ENCODE data around the gene NCKAP5.
A peak's percentile ranks its signal among the peaks of the same experiment; 100 is the strongest.

The NCKAP5 gene

GRCh38 chr2:133588144-133588543 is 19.9 kb upstream of the NCKAP5 start:
- H3K36me3 ChIP-seq: no peaks in the 10 kb centered on the region
- no peaks in the 10 kb centered on the region for H3K9me3 ChIP-seq (ENCODE audit: severe bottlenecking)

GRCh38 chr2:133586978-133587377 is 18.7 kb upstream of the NCKAP5 start:
- no peak for DNase-seq
- no peaks in the 10 kb centered on the region for H3K9me3 ChIP-seq (ENCODE audit: severe bottlenecking)
- H3K36me3 ChIP-seq: no peaks in the 10 kb centered on the region
- H3K4me3 ChIP-seq (ENCODE audit: low read depth, low read length): no peak overlapping the region
- H3K27ac ChIP-seq: no peak overlapping the region
- TF ChIP-seq CTCF (IDR thresholded peaks at IDR 0.05; ENCODE audit: low read depth, low read length): no peak
- H3K27me3 ChIP-seq (ENCODE audit: insufficient read depth, low read depth, severe bottlenecking): no peaks in the 10 kb centered on the region

More at GRCh38 chr2:133588144-133588543, 19.9 kb upstream of the NCKAP5 start:
- Histone ChIP-seq H3K27me3 (ENCODE audit: insufficient read depth, low read depth, severe bottlenecking) (no peaks in the 10 kb centered on the region), H3K27ac (no peak overlapping the region), H3K4me3 (ENCODE audit: low read depth, low read length) (no peak overlapping the region)
- no peak for DNase-seq
- no peak for TF ChIP-seq CTCF (IDR thresholded peaks at IDR 0.05; ENCODE audit: low read depth, low read length)

GRCh38 chr2:133581010-133581760 is 12.9 kb upstream of the NCKAP5 start:
- Histone ChIP-seq H3K4me3 (ENCODE audit: low read depth, low read length) (no peak overlapping the region), H3K9me3 (ENCODE audit: severe bottlenecking) (no peaks in the 10 kb centered on the region), H3K27ac (no peak overlapping the region), H3K27me3 (ENCODE audit: insufficient read depth, low read depth, severe bottlenecking) (no peaks in the 10 kb centered on the region), H3K36me3 (no peaks in the 10 kb centered on the region)
- DNase-seq: peak; percentile 15
- TF ChIP-seq CTCF (IDR thresholded peaks at IDR 0.05; ENCODE audit: low read depth, low read length): 0 out of 2 replicates have a peak, but pooled peaks have one; percentile 11

GRCh38 chr2:133579274-133579673 is 11.0 kb upstream of the NCKAP5 start:
- Histone ChIP-seq H3K36me3 (no peaks in the 10 kb centered on the region), H3K4me3 (ENCODE audit: low read depth, low read length) (no peak overlapping the region), H3K9me3 (ENCODE audit: severe bottlenecking) (no peaks in the 10 kb centered on the region), H3K27ac (no peak overlapping the region), H3K27me3 (ENCODE audit: insufficient read depth, low read depth, severe bottlenecking) (no peaks in the 10 kb centered on the region)
- no peak for DNase-seq
- TF ChIP-seq CTCF (IDR thresholded peaks at IDR 0.05; ENCODE audit: low read depth, low read length): no peak

GRCh38 chr2:133576714-133577113 is 8.5 kb upstream of the NCKAP5 start:
- no peak for TF ChIP-seq CTCF (IDR thresholded peaks at IDR 0.05; ENCODE audit: low read depth, low read length)
- Histone ChIP-seq H3K27ac (no peak overlapping the region), H3K27me3 (ENCODE audit: insufficient read depth, low read depth, severe bottlenecking) (no peaks in the 10 kb centered on the region), H3K9me3 (ENCODE audit: severe bottlenecking) (no peaks in the 10 kb centered on the region), H3K36me3 (no peaks in the 10 kb centered on the region), H3K4me3 (ENCODE audit: low read depth, low read length) (no peak overlapping the region)
- DNase-seq: no peak

GRCh38 chr2:133574620-133575019 is 6.4 kb upstream of the NCKAP5 start:
- H3K27ac ChIP-seq: no peak overlapping the region

More at GRCh38 chr2:133574620-133575019, 6.4 kb upstream of the NCKAP5 start:
- Histone ChIP-seq H3K27me3 (ENCODE audit: insufficient read depth, low read depth, severe bottlenecking) (no peaks in the 10 kb centered on the region), H3K9me3 (ENCODE audit: severe bottlenecking) (no peaks in the 10 kb centered on the region), H3K4me3 (ENCODE audit: low read depth, low read length) (no peak overlapping the region), H3K36me3 (no peaks in the 10 kb centered on the region)
- no peak for TF ChIP-seq CTCF (IDR thresholded peaks at IDR 0.05; ENCODE audit: low read depth, low read length)
- no peak for DNase-seq

All from WERI-Rb-1 (cell line).